MM.1S (cell line): ENCODE results near the gene LRPPRC.
A peak's percentile ranks its signal among the peaks of the same experiment; 100 is the strongest.
"Not testable (repeated sequence)": the region's sequence is repeated elsewhere in the genome, so short reads cannot be mapped to it uniquely, and the experiment has no call there.

ENCODE experiments used
- DNase-seq: peaks from one replicate; pipeline ENCODE4 v3.0.0-alpha.2; 2015
- H2AFZ ChIP-seq: fragments of 300-600 bp; sonication (generic); 2 replicates; pipeline ENCODE4 v1.6.0; 2016; ENCODE audit warnings: antibody characterized with exemption, low read length
- H3F3A ChIP-seq: fragments of 300-600 bp; sonication (generic); 2 replicates; pipeline ENCODE4 v1.6.1; 2016; ENCODE audit warnings: mild to moderate bottlenecking, antibody characterized with exemption, low read length, moderate library complexity, mixed read lengths; ENCODE audit not compliant: insufficient read depth
- H3K27ac ChIP-seq: fragments of 300-600 bp; sonication (generic); 2 replicates; pipeline ENCODE4 v1.5.1; 2016; ENCODE audit warnings: mild to moderate bottlenecking, low read length
- H3K27me3 ChIP-seq: fragments of 300-600 bp; sonication (generic); replicated peaks from 2 replicates; pipeline ENCODE4 v1.6.0; 2016; ENCODE audit warnings: low read length; ENCODE audit not compliant: insufficient read depth
- H3K36me3 ChIP-seq: fragments of 300-600 bp; sonication (generic); replicated peaks from 2 replicates; pipeline ENCODE4 v1.6.1; 2016; ENCODE audit warnings: mild to moderate bottlenecking, low read length, mixed read lengths; ENCODE audit not compliant: insufficient read depth
- H3K4me1 ChIP-seq: fragments of 300-600 bp; sonication (generic); 2 replicates; pipeline ENCODE4 v1.6.1; 2016; ENCODE audit warnings: low read length, mixed read lengths
- H3K4me2 ChIP-seq: fragments of 300-600 bp; sonication (generic); 2 replicates; pipeline ENCODE4 v1.6.0; 2016; ENCODE audit warnings: low read depth, low read length
- H3K4me3 ChIP-seq: fragments of 300-600 bp; sonication (generic); 2 replicates; pipeline ENCODE4 v1.5.1; 2016; ENCODE audit warnings: low read length, mixed read lengths
- H3K79me2 ChIP-seq: fragments of 300-600 bp; sonication (generic); 2 replicates; pipeline ENCODE4 v1.6.1; 2016; ENCODE audit warnings: mixed run types, low read length, mixed read lengths
- H3K9ac ChIP-seq: fragments of 300-600 bp; sonication (generic); 2 replicates; pipeline ENCODE4 v1.6.1; 2016; ENCODE audit warnings: low read length, mixed read lengths
- H3K9me2 ChIP-seq: fragments of 300-600 bp; sonication (generic); replicated peaks from 2 replicates; pipeline ENCODE4 v1.6.1; 2016; ENCODE audit warnings: mild to moderate bottlenecking, low read length, mixed read lengths; ENCODE audit not compliant: insufficient read depth
- H3K9me3 ChIP-seq: fragments of 300-600 bp; sonication (generic); replicated peaks from 2 replicates; pipeline ENCODE4 v1.6.1; 2016; ENCODE audit warnings: mild to moderate bottlenecking, low read length, mixed read lengths; ENCODE audit not compliant: insufficient read depth
- H4K20me1 ChIP-seq: fragments of 300-600 bp; sonication (generic); 2 replicates; pipeline ENCODE4 v1.6.1; 2016; ENCODE audit warnings: mild to moderate bottlenecking, low read length, moderate library complexity, mixed read lengths; ENCODE audit not compliant: insufficient read depth
- EZH2 ChIP-seq: fragments of 300-600 bp; sonication (generic); optimal IDR thresholded peaks from 2 replicates; pipeline ENCODE3; 2017; ENCODE audit warnings: low read depth, mild to moderate bottlenecking, antibody characterized with exemption, low read length, mixed read lengths
- EZH2phosphoT487 ChIP-seq: fragments of 300-600 bp; sonication (generic); IDR thresholded peaks from 2 replicates; pipeline ENCODE4 v1.6.1; 2018; ENCODE audit warnings: antibody characterized with exemption, low read length
- TF ChIP-seq, protein P1 (sequence below): fragments of 300-600 bp; sonication (generic); IDR thresholded peaks from 2 replicates; pipeline ENCODE4 v1.5.1; 2016; ENCODE audit warnings: antibody characterized with exemption, low read length, mixed read lengths

Gene LRPPRC

DNA sequence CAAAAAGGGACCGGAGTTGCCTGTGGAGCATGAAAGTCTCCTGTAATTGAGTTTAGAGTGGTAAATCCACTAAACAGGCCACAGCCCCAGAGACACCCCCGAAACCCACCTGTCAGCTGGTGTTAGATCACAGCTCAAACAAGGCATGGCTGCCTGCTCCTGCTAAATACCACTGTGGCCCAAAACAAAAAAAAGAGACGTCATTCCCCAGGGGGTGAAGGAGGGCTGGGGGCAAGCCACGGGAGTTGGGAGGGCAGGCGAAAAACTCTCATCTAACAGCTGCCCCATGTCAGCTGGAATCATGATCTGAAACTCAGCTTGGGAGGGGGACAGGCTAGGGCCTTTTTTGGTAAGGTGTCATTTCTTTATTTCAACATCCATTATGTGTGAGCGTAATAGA is 42.5 kb upstream of the LRPPRC start:
- TF ChIP-seq, protein P1, sequence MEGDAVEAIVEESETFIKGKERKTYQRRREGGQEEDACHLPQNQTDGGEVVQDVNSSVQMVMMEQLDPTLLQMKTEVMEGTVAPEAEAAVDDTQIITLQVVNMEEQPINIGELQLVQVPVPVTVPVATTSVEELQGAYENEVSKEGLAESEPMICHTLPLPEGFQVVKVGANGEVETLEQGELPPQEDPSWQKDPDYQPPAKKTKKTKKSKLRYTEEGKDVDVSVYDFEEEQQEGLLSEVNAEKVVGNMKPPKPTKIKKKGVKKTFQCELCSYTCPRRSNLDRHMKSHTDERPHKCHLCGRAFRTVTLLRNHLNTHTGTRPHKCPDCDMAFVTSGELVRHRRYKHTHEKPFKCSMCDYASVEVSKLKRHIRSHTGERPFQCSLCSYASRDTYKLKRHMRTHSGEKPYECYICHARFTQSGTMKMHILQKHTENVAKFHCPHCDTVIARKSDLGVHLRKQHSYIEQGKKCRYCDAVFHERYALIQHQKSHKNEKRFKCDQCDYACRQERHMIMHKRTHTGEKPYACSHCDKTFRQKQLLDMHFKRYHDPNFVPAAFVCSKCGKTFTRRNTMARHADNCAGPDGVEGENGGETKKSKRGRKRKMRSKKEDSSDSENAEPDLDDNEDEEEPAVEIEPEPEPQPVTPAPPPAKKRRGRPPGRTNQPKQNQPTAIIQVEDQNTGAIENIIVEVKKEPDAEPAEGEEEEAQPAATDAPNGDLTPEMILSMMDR: no peak
- no peak for TF ChIP-seq EZH2
- TF ChIP-seq EZH2phosphoT487: no peak
- Histone ChIP-seq H3K9ac (no peak overlapping the region), H3K4me2 (no peak overlapping the region), H3K27me3 (no peaks in the 10 kb centered on the region), H3K9me2 (no peaks in the 10 kb centered on the region), H3K9me3 (no peaks in the 10 kb centered on the region), H3K4me1 (no peaks in the 10 kb centered on the region), H2AFZ (no peak overlapping the region), H4K20me1 (no peaks in the 10 kb centered on the region), H3F3A (no peaks in the 10 kb centered on the region), H3K4me3 (no peak overlapping the region), H3K27ac (no peak overlapping the region), H3K36me3 (no peaks in the 10 kb centered on the region), H3K79me2 (no peaks in the 10 kb centered on the region)
- no peak for DNase-seq

DNA sequence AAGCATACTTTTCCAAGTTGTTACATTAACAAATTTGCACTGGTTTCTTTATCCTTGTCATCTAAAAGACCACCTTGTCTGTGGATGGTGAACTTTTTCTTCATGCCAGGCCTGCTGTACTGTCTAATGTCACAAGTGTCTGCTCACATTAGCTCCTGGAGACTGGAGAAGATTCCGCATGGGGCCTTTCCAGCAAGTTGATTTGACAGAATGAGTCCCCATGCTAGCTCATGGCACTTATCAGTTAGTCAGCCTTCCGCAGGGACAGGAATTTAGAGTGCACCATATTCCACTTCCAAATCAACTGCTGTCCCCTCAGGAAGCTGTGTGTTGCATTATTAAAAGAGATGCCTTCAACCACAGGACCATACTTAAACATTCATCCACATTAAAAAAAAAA is 41.4 kb upstream of the LRPPRC start:
- no peak for DNase-seq
- H3K4me2 ChIP-seq: no peak overlapping the region
- no peaks in the 10 kb centered on the region for H3K9me3 ChIP-seq
- no peaks in the 10 kb centered on the region for H3K4me1 ChIP-seq
- no peaks in the 10 kb centered on the region for H4K20me1 ChIP-seq
- H3K27me3 ChIP-seq: no peaks in the 10 kb centered on the region
- H3K79me2 ChIP-seq: no peaks in the 10 kb centered on the region
- H3F3A ChIP-seq: no peaks in the 10 kb centered on the region
- no peaks in the 10 kb centered on the region for H3K36me3 ChIP-seq
- TF ChIP-seq, protein P1: no peak
- TF ChIP-seq EZH2: no peak
- TF ChIP-seq EZH2phosphoT487: no peak
- H3K9me2 ChIP-seq: no peaks in the 10 kb centered on the region
- no peak overlapping the region for H3K9ac ChIP-seq
- H3K4me3 ChIP-seq: no peak overlapping the region
- H2AFZ ChIP-seq: no peak overlapping the region
- H3K27ac ChIP-seq: no peak overlapping the region

DNA sequence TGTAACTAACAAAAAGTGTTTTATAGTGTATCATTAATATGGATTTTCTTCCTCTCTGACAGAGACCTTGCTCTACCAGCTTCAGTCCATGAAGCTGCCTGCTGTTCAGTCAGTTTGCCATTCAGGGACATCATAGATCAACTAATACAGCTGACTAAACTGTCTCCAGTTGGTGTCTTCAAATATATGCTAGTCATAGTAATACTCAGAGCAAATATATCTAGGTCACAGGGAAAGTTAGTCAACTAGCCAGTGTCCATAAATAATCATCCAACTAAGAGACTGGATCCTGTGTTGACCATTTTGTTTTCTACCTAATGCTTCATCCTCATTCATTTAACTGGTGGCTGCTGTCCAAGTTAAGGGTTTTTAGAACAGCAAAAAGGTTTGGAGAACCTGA is 38.2 kb upstream of the LRPPRC start:
- DNase-seq: no peak
- Histone ChIP-seq H3K36me3 (no peaks in the 10 kb centered on the region), H3K9me2 (no peaks in the 10 kb centered on the region), H2AFZ (no peak overlapping the region), H3K9me3 (no peaks in the 10 kb centered on the region), H3K9ac (no peak overlapping the region), H3F3A (no peaks in the 10 kb centered on the region), H3K79me2 (no peaks in the 10 kb centered on the region), H3K4me1 (no peaks in the 10 kb centered on the region), H3K27ac (no peak overlapping the region), H3K27me3 (no peaks in the 10 kb centered on the region), H3K4me3 (no peak overlapping the region), H4K20me1 (no peaks in the 10 kb centered on the region), H3K4me2 (no peak overlapping the region)
- TF ChIP-seq EZH2 (no peak), EZH2phosphoT487 (no peak)
- TF ChIP-seq, protein P1: no peak

DNA sequence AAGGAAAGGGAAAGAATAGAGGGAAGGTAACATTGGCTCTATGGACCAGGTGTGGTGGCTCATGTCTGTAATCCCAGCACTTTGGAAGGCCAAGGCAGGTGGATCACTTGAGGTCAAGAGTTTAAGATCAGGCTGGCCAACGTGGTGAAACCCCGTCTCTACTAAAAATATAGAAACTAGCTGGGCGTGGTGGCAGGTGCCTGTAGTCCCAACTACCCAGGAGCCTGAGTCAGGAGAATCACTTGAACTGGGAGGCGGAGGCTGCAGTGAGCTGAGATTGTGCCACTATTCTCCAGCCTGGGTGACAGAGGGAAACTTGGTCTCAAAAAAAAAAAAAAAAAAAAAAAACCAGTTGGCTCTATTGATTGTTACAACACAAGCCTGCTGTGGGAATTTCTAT is 31.3 kb upstream of the LRPPRC start:
- H3K79me2 ChIP-seq, H3K9ac ChIP-seq, H4K20me1 ChIP-seq, H3K4me3 ChIP-seq, H2AFZ ChIP-seq, H3K9me3 ChIP-seq, H3K9me2 ChIP-seq, H3F3A ChIP-seq, H3K27ac ChIP-seq, H3K4me2 ChIP-seq, H3K36me3 ChIP-seq, H3K27me3 ChIP-seq: not testable (repeated sequence)
- peak; percentile 80 for DNase-seq
- H3K4me1 ChIP-seq: peaks cover 11% of the 10 kb centered on the region
